ENCODE data around the gene CEP112. TPM values are rescaled to one million over a fixed set of nuclear protein-coding genes. Genes with fewer than 3 reads are reported as not detected.

Gene CEP112
- total RNA-seq, 1 donor from 2014 or later, result 9.7 TPM

DNA sequence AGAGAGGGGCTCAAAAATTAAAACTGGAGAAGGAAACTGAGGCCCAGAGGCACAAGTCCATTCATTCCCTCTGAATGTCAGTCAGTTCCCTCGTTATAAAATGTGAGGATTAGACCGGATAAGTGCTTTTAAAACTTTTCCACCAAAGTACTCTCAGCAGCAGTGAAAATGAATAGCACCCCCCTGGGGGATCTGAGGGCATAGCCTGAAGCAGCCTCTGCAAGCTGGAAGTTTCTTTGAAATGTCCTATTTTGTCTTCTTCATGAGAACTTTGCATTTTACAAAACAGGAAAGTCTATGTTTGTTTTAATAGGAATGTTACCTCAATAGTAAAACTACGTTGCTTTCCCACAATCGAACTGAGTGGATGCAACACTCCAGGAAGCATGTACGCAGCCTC, 273.0 kb downstream of the CEP112 start:
- Histone ChIP-seq H2AFZ (replicated peaks) (no peak overlapping the region), H3K36me3 (no peaks in the 10 kb centered on the region), H3F3A (ENCODE audit: low read depth) (no peaks in the 10 kb centered on the region), H3K9ac (no peak overlapping the region), H3K27me3 (no peaks in the 10 kb centered on the region), H4K20me1 (ENCODE audit: low read depth) (no peaks in the 10 kb centered on the region), H3K4me3 (no peak overlapping the region), H3K79me2 (ENCODE audit: low read depth) (no peaks in the 10 kb centered on the region), H3K4me2 (no peak overlapping the region), H3K27ac (no peak overlapping the region), H3K4me1 (peaks cover 11% of the 10 kb centered on the region), H3K9me3 (ENCODE audit: low read depth) (no peaks in the 10 kb centered on the region)
- peaks cover 29% of the 10 kb centered on the region for H3K4me1 Mint-ChIP-seq
- H3K36me3 Mint-ChIP-seq, result peaks cover 14% of the 10 kb centered on the region
- H3K9me3 Mint-ChIP-seq, result no peaks in the 10 kb centered on the region
- H3K4me3 Mint-ChIP-seq, result peak overlapping the region; percentile 41
- TF ChIP-seq EZH2phosphoT487 (IDR thresholded peaks at IDR 0.05), result no peak
- TF ChIP-seq EZH2 (IDR thresholded peaks at IDR 0.05), result no peak
- peak; percentile 45 for TF ChIP-seq CTCF (IDR thresholded peaks at IDR 0.05)
- DNase-seq (ENCODE audit: low spot score), result peak; percentile 52
- peaks cover 4% of the 10 kb centered on the region for H3K27me3 Mint-ChIP-seq (ENCODE audit: insufficient read depth, low read depth)
- H3K27ac Mint-ChIP-seq, result peak overlapping the region; percentile 69

DNA sequence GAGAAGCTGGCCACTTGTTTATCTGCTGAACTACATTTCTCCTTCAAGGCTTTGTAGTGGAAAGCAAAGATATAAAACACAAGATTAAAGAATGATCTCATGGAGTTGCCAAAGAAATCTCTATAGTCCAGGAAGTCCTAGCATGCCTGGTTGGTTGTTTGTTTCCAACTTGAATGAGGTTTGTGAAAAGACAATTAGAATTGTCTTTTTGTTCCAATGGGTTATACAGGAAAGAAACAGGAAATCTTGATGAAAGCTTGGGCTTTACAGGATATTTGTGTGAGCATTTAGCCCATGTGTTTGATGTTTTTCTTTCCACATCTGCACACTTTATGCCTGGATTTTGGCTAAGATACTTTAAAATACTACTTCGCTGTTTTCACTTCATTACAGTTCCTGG, 273.4 kb downstream of the CEP112 start:
- no peak overlapping the region for H3K27ac ChIP-seq

DNA sequence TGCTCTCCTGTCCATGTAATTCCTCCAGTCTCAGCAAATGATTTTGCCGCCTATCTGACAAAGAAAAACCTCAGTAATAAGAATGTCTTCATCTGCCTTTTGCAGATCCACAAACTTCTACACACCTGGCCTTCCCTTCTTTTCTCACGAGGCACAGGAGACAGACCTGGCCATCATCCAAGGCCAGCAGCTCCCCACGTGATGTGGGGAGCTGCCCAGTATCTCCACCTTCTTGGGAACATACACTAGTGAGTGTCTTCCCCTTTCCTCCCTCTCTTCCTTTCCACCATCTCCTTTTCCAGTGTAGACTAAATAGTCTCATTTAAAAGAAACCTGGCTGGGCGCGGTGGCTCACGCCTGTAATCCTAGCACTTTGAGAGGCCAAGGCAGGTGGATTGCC, 274.4 kb downstream of the CEP112 start:
- Histone ChIP-seq H4K20me1 (ENCODE audit: low read depth) (no peaks in the 10 kb centered on the region), H3K9ac (no peak overlapping the region), H3K27ac (no peak overlapping the region), H3K4me2 (no peak overlapping the region), H3K4me3 (no peak overlapping the region), H3K27me3 (no peaks in the 10 kb centered on the region), H3K4me1 (peaks cover 11% of the 10 kb centered on the region), H3K79me2 (ENCODE audit: low read depth) (no peaks in the 10 kb centered on the region), H3F3A (ENCODE audit: low read depth) (no peaks in the 10 kb centered on the region), H3K36me3 (no peaks in the 10 kb centered on the region), H2AFZ (replicated peaks) (no peak overlapping the region), H3K9me3 (ENCODE audit: low read depth) (no peaks in the 10 kb centered on the region)
- Mint-ChIP-seq H3K27ac (no peak overlapping the region), H3K27me3 (ENCODE audit: insufficient read depth, low read depth) (peaks cover 4% of the 10 kb centered on the region), H3K36me3 (peaks cover 16% of the 10 kb centered on the region), H3K9me3 (no peaks in the 10 kb centered on the region), H3K4me1 (peaks cover 29% of the 10 kb centered on the region), H3K4me3 (no peak overlapping the region)
- DNase-seq (ENCODE audit: low spot score), result no peak
- TF ChIP-seq EZH2phosphoT487 (IDR thresholded peaks at IDR 0.05), result no peak
- no peak for TF ChIP-seq EZH2 (IDR thresholded peaks at IDR 0.05)
- no peak for TF ChIP-seq CTCF (IDR thresholded peaks at IDR 0.05)

More for the DNA sequence above, 273.4 kb downstream of the CEP112 start:
- no peak for DNase-seq (ENCODE audit: low spot score)
- H3F3A ChIP-seq (ENCODE audit: low read depth), result no peaks in the 10 kb centered on the region
- peaks cover 11% of the 10 kb centered on the region for H3K4me1 ChIP-seq
- H3K27me3 ChIP-seq, result no peaks in the 10 kb centered on the region
- Mint-ChIP-seq H3K9me3 (no peaks in the 10 kb centered on the region), H3K4me3 (peak overlapping the region; percentile 41), H3K4me1 (peaks cover 29% of the 10 kb centered on the region), H3K36me3 (peaks cover 14% of the 10 kb centered on the region), H3K27ac (peak overlapping the region; percentile 69), H3K27me3 (ENCODE audit: insufficient read depth, low read depth) (peaks cover 4% of the 10 kb centered on the region)
- H3K4me2 ChIP-seq, result no peak overlapping the region
- no peaks in the 10 kb centered on the region for H3K79me2 ChIP-seq (ENCODE audit: low read depth)
- H4K20me1 ChIP-seq (ENCODE audit: low read depth), result no peaks in the 10 kb centered on the region
- H3K36me3 ChIP-seq, result no peaks in the 10 kb centered on the region
- TF ChIP-seq CTCF (IDR thresholded peaks at IDR 0.05) (no peak), EZH2 (IDR thresholded peaks at IDR 0.05) (no peak), EZH2phosphoT487 (IDR thresholded peaks at IDR 0.05) (no peak)
- no peak overlapping the region for H3K9ac ChIP-seq
- no peak overlapping the region for H3K4me3 ChIP-seq
- H2AFZ ChIP-seq (replicated peaks), result no peak overlapping the region
- no peaks in the 10 kb centered on the region for H3K9me3 ChIP-seq (ENCODE audit: low read depth)

Data from neural progenitor cell (in vitro differentiated cells).